HEK293 (cell line): ENCODE results near the gene MLLT3.

ENCODE experiments used
- GLIS1 ChIP-seq: fragments of 450-650 bp; formaldehyde crosslinking; IDR thresholded peaks from 2 replicates; pipeline ENCODE4 v1.5.1; 2016; ENCODE audit warnings: missing biosample characterization, missing genetic modification characterization
- PRDM10 ChIP-seq: fragments of 450-650 bp; formaldehyde crosslinking; IDR thresholded peaks from 2 replicates; pipeline ENCODE4 v1.5.1; 2016; ENCODE audit warnings: missing biosample characterization, missing genetic modification characterization
- TRIM28 ChIP-seq: IDR thresholded peaks from 2 replicates; pipeline ENCODE4 v1.6.1; 2011; ENCODE audit warnings: low read length, control low read depth, borderline replicate concordance
- ZBTB17 ChIP-seq: fragments of 450-650 bp; formaldehyde crosslinking; IDR thresholded peaks from 2 replicates; pipeline ENCODE4 v1.5.1; 2016; ENCODE audit warnings: missing biosample characterization, missing genetic modification characterization
- ZBTB20 ChIP-seq: fragments of 450-650 bp; formaldehyde crosslinking; IDR thresholded peaks from 2 replicates; pipeline ENCODE4 v1.5.1; 2016; ENCODE audit warnings: missing biosample characterization, missing genetic modification characterization
- ZBTB21 ChIP-seq: fragments of 450-650 bp; formaldehyde crosslinking; IDR thresholded peaks from 2 replicates; pipeline ENCODE4 v1.5.1; 2017; ENCODE audit warnings: missing biosample characterization, missing genetic modification characterization
- ZFP37 ChIP-seq: fragments of 450-650 bp; formaldehyde crosslinking; IDR thresholded peaks from 2 replicates; pipeline ENCODE4 v1.5.1; 2016; ENCODE audit warnings: missing biosample characterization, missing genetic modification characterization
- ZIC2 ChIP-seq: fragments of 450-650 bp; formaldehyde crosslinking; IDR thresholded peaks from 2 replicates; pipeline ENCODE4 v1.5.1; 2016; ENCODE audit warnings: missing biosample characterization, missing genetic modification characterization
- ZNF146 ChIP-seq: fragments of 450-650 bp; formaldehyde crosslinking; IDR thresholded peaks from 2 replicates; pipeline ENCODE4 v1.5.1; 2016; ENCODE audit warnings: missing biosample characterization, missing genetic modification characterization
- ZNF202 ChIP-seq: fragments of 450-650 bp; formaldehyde crosslinking; IDR thresholded peaks from 2 replicates; pipeline ENCODE4 v1.5.1; 2016; ENCODE audit warnings: missing biosample characterization, missing genetic modification characterization, borderline replicate concordance
- ZNF394 ChIP-seq: fragments of 450-650 bp; formaldehyde crosslinking; IDR thresholded peaks from 2 replicates; pipeline ENCODE4 v1.5.1; 2016; ENCODE audit warnings: missing biosample characterization, missing genetic modification characterization, mild to moderate bottlenecking, moderate library complexity, borderline replicate concordance
- ZNF513 ChIP-seq: fragments of 450-650 bp; IDR thresholded peaks from 2 replicates; pipeline ENCODE4 v1.5.1; 2018; ENCODE audit warnings: missing biosample characterization, missing genetic modification characterization
- ZNF558 ChIP-seq: fragments of 450-650 bp; formaldehyde crosslinking; IDR thresholded peaks from 2 replicates; pipeline ENCODE4 v1.5.1; 2016; ENCODE audit warnings: missing biosample characterization, missing genetic modification characterization
- ZNF624 ChIP-seq: fragments of 450-650 bp; formaldehyde crosslinking; IDR thresholded peaks from 2 replicates; pipeline ENCODE4 v1.5.1; 2017; ENCODE audit warnings: missing biosample characterization, missing genetic modification characterization
- ZNF776 ChIP-seq: fragments of 450-650 bp; formaldehyde crosslinking; IDR thresholded peaks from 2 replicates; pipeline ENCODE4 v1.5.0; 2017; ENCODE audit warnings: missing biosample characterization, missing genetic modification characterization, borderline replicate concordance
- ZSCAN30 ChIP-seq: fragments of 450-650 bp; IDR thresholded peaks from 2 replicates; pipeline ENCODE4 v1.5.1; 2018; ENCODE audit warnings: missing biosample characterization, mild to moderate bottlenecking, missing genetic modification characterization, moderate library complexity
- TF ChIP-seq, protein P1 (sequence below): fragments of 450-650 bp; IDR thresholded peaks from 2 replicates; pipeline ENCODE4 v1.5.1; 2018; ENCODE audit warnings: missing biosample characterization, mild to moderate bottlenecking, missing genetic modification characterization
- TF ChIP-seq, protein P2 (sequence below): fragments of 450-650 bp; formaldehyde crosslinking; IDR thresholded peaks from 2 replicates; pipeline ENCODE4 v1.5.1; 2016; ENCODE audit warnings: missing biosample characterization, missing genetic modification characterization
- TF ChIP-seq, protein P3 (sequence below): fragments of 450-650 bp; formaldehyde crosslinking; conservative IDR thresholded peaks from 2 replicates; pipeline ENCODE4 v1.5.1; 2016; ENCODE audit warnings: low read depth, missing biosample characterization, missing genetic modification characterization
- TF ChIP-seq, protein P4 (sequence below): fragments of 450-650 bp; formaldehyde crosslinking; IDR thresholded peaks from 2 replicates; pipeline ENCODE4 v1.5.1; 2016; ENCODE audit warnings: missing biosample characterization, missing genetic modification characterization
- TF ChIP-seq, protein P5 (sequence below): fragments of 450-650 bp; formaldehyde crosslinking; IDR thresholded peaks from 2 replicates; pipeline ENCODE4 v1.5.1; 2016; ENCODE audit warnings: missing biosample characterization, missing genetic modification characterization
- TF ChIP-seq, protein P6 (sequence below): fragments of 450-650 bp; formaldehyde crosslinking; IDR thresholded peaks from 2 replicates; pipeline ENCODE4 v1.5.1; 2016; ENCODE audit warnings: missing biosample characterization, missing genetic modification characterization

Gene MLLT3

DNA sequence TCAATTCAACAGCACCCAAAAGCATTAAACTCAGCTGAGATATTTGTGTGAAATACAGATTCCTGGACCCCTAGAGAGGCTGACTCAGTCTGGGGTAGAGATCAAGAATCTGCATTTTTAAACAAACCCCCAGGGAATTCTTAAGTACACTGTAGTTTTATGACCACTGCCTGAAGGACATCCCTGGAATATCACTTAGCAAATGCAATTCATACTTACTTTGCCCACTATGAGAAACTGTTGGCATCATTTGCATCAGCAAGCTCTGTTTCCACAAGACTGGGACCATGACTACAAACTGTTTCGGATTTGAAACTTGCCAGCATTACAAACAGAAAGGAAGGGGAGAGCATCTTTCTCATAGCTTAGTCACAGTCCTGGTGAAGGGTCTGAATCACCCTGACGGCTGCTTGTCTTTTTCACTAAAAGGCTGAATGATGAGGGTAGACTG is 63.7 kb downstream of the MLLT3 start (continued):
- TF ChIP-seq, protein P1, sequence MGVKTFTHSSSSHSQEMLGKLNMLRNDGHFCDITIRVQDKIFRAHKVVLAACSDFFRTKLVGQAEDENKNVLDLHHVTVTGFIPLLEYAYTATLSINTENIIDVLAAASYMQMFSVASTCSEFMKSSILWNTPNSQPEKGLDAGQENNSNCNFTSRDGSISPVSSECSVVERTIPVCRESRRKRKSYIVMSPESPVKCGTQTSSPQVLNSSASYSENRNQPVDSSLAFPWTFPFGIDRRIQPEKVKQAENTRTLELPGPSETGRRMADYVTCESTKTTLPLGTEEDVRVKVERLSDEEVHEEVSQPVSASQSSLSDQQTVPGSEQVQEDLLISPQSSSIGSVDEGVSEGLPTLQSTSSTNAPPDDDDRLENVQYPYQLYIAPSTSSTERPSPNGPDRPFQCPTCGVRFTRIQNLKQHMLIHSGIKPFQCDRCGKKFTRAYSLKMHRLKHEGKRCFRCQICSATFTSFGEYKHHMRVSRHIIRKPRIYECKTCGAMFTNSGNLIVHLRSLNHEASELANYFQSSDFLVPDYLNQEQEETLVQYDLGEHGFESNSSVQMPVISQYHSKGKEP (tag by site-specific recombination), result peak; percentile 54
- TF ChIP-seq TRIM28 (0 out of 2 replicates have a peak, but pooled peaks have one; percentile 39), ZNF513 (tag by site-specific recombination) (0 out of 2 replicates have a peak, but pooled peaks have one; percentile 7), PRDM10 (tag by site-specific recombination) (0 out of 2 replicates have a peak, but pooled peaks have one; percentile 9), ZNF776 (tag by site-specific recombination) (no peak), ZBTB21 (tag by site-specific recombination) (no peak), ZNF146 (tag by site-specific recombination) (no peak), ZNF202 (tag by site-specific recombination) (no peak), GLIS1 (no peak), ZNF558 (tag by site-specific recombination) (no peak), ZNF394 (no peak), ZNF624 (tag by site-specific recombination) (no peak), ZSCAN30 (tag by site-specific recombination) (0 out of 2 replicates have a peak, but pooled peaks have one; percentile 19), ZIC2 (tag by site-specific recombination) (peak; percentile 39), ZBTB17 (tag by site-specific recombination) (no peak), ZBTB20 (tag by site-specific recombination) (peak; percentile 99), ZFP37 (tag by site-specific recombination) (no peak)
- TF ChIP-seq, protein P2, sequence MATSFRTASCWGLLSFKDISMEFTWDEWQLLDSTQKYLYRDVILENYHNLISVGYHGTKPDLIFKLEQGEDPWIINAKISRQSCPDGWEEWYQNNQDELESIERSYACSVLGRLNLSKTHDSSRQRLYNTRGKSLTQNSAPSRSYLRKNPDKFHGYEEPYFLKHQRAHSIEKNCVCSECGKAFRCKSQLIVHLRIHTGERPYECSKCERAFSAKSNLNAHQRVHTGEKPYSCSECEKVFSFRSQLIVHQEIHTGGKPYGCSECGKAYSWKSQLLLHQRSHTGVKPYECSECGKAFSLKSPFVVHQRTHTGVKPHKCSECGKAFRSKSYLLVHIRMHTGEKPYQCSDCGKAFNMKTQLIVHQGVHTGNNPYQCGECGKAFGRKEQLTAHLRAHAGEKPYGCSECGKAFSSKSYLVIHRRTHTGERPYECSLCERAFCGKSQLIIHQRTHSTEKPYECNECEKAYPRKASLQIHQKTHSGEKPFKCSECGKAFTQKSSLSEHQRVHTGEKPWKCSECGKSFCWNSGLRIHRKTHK (tag by site-specific recombination), result no peak
- TF ChIP-seq, protein P3, sequence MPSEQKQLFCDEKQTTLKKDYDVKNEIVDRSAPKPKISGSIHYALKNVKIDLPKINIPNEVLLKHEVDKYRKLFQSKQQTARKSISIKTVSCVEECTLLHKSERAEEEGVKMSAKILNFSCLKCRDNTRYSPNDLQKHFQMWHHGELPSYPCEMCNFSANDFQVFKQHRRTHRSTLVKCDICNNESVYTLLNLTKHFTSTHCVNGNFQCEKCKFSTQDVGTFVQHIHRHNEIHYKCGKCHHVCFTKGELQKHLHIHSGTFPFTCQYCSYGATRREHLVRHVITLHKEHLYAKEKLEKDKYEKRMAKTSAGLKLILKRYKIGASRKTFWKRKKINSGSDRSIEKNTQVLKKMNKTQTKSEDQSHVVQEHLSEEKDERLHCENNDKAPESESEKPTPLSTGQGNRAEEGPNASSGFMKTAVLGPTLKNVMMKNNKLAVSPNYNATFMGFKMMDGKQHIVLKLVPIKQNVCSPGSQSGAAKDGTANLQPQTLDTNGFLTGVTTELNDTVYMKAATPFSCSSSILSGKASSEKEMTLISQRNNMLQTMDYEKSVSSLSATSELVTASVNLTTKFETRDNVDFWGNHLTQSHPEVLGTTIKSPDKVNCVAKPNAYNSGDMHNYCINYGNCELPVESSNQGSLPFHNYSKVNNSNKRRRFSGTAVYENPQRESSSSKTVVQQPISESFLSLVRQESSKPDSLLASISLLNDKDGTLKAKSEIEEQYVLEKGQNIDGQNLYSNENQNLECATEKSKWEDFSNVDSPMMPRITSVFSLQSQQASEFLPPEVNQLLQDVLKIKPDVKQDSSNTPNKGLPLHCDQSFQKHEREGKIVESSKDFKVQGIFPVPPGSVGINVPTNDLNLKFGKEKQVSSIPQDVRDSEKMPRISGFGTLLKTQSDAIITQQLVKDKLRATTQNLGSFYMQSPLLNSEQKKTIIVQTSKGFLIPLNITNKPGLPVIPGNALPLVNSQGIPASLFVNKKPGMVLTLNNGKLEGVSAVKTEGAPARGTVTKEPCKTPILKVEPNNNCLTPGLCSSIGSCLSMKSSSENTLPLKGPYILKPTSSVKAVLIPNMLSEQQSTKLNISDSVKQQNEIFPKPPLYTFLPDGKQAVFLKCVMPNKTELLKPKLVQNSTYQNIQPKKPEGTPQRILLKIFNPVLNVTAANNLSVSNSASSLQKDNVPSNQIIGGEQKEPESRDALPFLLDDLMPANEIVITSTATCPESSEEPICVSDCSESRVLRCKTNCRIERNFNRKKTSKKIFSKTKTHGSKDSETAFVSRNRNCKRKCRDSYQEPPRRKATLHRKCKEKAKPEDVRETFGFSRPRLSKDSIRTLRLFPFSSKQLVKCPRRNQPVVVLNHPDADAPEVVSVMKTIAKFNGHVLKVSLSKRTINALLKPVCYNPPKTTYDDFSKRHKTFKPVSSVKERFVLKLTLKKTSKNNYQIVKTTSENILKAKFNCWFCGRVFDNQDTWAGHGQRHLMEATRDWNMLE, result no peak
- TF ChIP-seq, protein P4, sequence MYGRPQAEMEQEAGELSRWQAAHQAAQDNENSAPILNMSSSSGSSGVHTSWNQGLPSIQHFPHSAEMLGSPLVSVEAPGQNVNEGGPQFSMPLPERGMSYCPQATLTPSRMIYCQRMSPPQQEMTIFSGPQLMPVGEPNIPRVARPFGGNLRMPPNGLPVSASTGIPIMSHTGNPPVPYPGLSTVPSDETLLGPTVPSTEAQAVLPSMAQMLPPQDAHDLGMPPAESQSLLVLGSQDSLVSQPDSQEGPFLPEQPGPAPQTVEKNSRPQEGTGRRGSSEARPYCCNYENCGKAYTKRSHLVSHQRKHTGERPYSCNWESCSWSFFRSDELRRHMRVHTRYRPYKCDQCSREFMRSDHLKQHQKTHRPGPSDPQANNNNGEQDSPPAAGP (tag by site-specific recombination), result no peak
- TF ChIP-seq, protein P5, sequence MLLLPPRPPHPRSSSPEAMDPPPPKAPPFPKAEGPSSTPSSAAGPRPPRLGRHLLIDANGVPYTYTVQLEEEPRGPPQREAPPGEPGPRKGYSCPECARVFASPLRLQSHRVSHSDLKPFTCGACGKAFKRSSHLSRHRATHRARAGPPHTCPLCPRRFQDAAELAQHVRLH (tag by site-specific recombination), result peak; percentile 81
- TF ChIP-seq, protein P6, sequence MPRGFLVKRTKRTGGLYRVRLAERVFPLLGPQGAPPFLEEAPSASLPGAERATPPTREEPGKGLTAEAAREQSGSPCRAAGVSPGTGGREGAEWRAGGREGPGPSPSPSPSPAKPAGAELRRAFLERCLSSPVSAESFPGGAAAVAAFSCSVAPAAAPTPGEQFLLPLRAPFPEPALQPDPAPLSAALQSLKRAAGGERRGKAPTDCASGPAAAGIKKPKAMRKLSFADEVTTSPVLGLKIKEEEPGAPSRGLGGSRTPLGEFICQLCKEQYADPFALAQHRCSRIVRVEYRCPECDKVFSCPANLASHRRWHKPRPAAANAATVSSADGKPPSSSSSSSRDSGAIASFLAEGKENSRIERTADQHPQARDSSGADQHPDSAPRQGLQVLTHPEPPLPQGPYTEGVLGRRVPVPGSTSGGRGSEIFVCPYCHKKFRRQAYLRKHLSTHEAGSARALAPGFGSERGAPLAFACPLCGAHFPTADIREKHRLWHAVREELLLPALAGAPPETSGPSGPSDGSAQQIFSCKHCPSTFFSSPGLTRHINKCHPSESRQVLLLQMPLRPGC (tag by site-specific recombination), result no peak
